SK-N-MC (cell line): ENCODE measurements around the gene KLF9.

Experiments
- EZH2 ChIP-seq: fragments of 200-600 bp; sonication (generic); IDR thresholded peaks from one replicate; pipeline ENCODE4 v1.6.1; 2017; ENCODE audit warnings: antibody characterized with exemption
- POLR2AphosphoS5 ChIP-seq: IDR thresholded peaks from 2 replicates; pipeline ENCODE4 v1.6.1; 2012; ENCODE audit warnings: mild to moderate bottlenecking, low read depth, low read length, borderline replicate concordance

DNA sequence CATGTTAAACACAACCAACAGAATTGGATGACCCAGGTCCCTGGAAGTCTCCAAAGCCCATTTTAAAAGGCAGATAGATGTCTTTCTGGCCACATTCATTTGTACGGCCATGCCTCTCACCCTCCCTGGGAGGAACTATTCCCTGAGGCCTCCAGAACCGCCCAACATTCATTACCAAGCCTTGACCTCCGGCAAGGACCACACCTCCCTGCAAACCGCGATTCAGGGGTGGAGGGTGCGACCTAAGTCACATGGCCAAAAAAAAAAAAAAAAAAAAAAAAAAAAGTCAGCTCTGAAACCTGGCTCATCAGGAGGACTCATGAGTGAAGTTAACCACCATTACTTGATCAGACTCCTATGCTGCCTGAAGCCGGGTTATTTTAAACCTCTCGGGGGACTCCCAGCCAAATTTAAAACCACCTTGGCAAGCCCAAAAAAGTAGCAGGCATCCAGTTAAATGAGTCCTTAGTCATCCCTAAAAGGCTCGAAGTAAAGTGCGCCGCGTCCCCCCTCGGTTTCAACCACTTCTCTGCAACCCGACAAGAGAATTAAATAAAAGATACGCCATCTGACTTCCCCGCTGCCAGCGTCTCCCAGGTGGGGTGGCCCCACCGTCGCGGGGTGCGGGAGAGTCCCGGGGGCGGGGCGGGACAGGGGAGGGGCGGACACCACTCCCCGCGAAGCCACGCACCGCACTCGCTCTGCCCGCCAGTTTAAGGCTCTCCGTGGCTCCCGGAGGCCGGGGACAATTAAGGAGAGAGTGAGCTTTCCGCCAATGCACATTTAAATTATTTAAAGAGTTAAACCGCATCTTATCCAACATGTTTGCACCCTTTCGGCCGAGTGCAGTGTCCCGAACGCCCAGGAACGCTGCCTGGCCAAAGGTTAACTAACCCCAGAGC is 2.3 kb downstream of the KLF9 start:
- TF ChIP-seq POLR2AphosphoS5, result no peak
- TF ChIP-seq EZH2, result no peak
